AG09309 (cell line): ENCODE data around the gene OR6K3.
"Not testable (repeated sequence)": the region's sequence is repeated elsewhere in the genome, so short reads cannot be mapped to it uniquely, and the experiment has no call there.

Experiments
- DNase-seq: peaks from one replicate; pipeline ENCODE4 v3.0.0-alpha.2; 2010; ENCODE audit warnings: low read depth
- H3K4me3 ChIP-seq: 2 replicates; pipeline ENCODE4 v1.5.1; 2011; ENCODE audit warnings: mild to moderate bottlenecking, low read depth, low read length, moderate library complexity; ENCODE audit not compliant: control insufficient read depth
- CTCF ChIP-seq: IDR thresholded peaks from 2 replicates; pipeline ENCODE4 v1.5.1; 2011; ENCODE audit warnings: mild to moderate bottlenecking, low read depth, low read length, inconsistent platforms; ENCODE audit not compliant: insufficient read depth, control insufficient read depth; ENCODE audit errors: missing control alignments

Gene OR6K3

GRCh38 chr1:158711098-158711497 is 9.4 kb downstream of the OR6K3 start:
- DNase-seq, result no peak
- no peak overlapping the region for H3K4me3 ChIP-seq
- TF ChIP-seq CTCF, result no peak

- DNase-seq, result no peak
- no peak overlapping the region for H3K4me3 ChIP-seq
- no peak for TF ChIP-seq CTCF
Measured at GRCh38 chr1:158706096-158706495, 14.4 kb downstream of the OR6K3 start.

- no peak for TF ChIP-seq CTCF
- DNase-seq, result no peak
- H3K4me3 ChIP-seq, result no peak within 1 kb of the TSS
Measured at GRCh38 chr1:158700552-158700951, 20.0 kb downstream of the OR6K3 start, which contains the start of gene OR6K2. TSS of gene OR6K2 (minus strand) at chr1:158700652. CDS start at chr1:158700652, 0 bp downstream.

DNA sequence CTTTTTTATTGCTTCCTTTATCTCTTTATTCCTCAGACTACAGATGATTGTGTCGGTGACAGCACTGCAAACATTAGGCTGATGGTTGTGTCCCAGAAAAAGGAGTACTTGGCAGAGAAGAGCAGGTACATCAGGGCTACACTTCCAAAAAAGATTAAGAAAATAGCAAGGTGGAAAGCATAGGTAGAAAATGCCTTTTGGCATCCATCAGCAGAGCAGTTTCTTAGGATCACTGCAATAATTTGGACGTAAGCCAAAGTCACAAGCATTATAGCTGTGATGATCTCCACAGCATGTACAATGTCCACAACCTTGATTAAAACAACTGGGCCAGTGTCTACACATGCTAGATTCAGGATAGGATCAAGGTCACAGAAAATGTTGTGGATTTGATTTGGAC is 25.9 kb downstream of the OR6K3 start:
- no peak for TF ChIP-seq CTCF
- DNase-seq, result no peak
- no peak overlapping the region for H3K4me3 ChIP-seq

GRCh38 chr1:158692356-158692755 is 28.2 kb downstream of the OR6K3 start:
- DNase-seq, result no peak
- TF ChIP-seq CTCF, result no peak

GRCh38 chr1:158691907-158692306 is 28.6 kb downstream of the OR6K3 start:
- TF ChIP-seq CTCF, result no peak
- no peak overlapping the region for H3K4me3 ChIP-seq
- no peak for DNase-seq

More at GRCh38 chr1:158692356-158692755, 28.2 kb downstream of the OR6K3 start:
- no peak overlapping the region for H3K4me3 ChIP-seq

DNA sequence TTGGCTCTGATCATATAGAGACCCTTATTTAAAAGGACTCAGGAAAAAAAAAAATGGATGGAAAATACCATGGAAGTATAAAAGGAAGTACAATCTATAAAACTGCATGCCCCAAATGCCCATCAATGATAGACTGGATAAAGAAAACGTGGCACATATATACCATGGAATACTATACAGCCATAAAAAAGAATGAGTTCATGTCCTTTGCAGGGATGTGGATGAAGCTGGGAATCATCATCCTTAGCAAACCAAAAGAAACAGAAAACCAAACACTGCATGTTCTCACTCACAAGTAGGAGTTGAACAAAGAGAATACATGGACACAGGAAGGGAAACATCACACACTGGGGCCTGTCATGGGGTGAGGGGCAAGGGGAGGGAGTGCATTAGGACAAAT is 29.4 kb downstream of the OR6K3 start:
- DNase-seq, result not testable (repeated sequence)

More for the DNA sequence above, 29.4 kb downstream of the OR6K3 start:
- H3K4me3 ChIP-seq, result not testable (repeated sequence)
